ENCODE results near the gene POLR1D.
A peak's percentile ranks its signal among the peaks of the same experiment; 100 is the strongest.

GRCh38 chr13:27620377-27621115 lies 1.1 kb upstream of the POLR1D start, which contains the start of gene LNX2:
- TF ChIP-seq, protein P1, sequence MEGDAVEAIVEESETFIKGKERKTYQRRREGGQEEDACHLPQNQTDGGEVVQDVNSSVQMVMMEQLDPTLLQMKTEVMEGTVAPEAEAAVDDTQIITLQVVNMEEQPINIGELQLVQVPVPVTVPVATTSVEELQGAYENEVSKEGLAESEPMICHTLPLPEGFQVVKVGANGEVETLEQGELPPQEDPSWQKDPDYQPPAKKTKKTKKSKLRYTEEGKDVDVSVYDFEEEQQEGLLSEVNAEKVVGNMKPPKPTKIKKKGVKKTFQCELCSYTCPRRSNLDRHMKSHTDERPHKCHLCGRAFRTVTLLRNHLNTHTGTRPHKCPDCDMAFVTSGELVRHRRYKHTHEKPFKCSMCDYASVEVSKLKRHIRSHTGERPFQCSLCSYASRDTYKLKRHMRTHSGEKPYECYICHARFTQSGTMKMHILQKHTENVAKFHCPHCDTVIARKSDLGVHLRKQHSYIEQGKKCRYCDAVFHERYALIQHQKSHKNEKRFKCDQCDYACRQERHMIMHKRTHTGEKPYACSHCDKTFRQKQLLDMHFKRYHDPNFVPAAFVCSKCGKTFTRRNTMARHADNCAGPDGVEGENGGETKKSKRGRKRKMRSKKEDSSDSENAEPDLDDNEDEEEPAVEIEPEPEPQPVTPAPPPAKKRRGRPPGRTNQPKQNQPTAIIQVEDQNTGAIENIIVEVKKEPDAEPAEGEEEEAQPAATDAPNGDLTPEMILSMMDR (IDR thresholded peaks at IDR 0.05), result no peak
- peak; percentile 49 for TF ChIP-seq POLR2A (IDR thresholded peaks at IDR 0.05; ENCODE audit: low read depth)
